H1 (cell line): ENCODE measurements around the gene DNER. TPM values are rescaled to one million over a fixed set of nuclear protein-coding genes. Genes with fewer than 3 reads are reported as not detected.

Experiments used
- CTCF ChIA-PET: fragments of 300-600 bp; sonication (Branson Sonifier 250); formaldehyde crosslinking; loops from one replicate; lab custom pipeline; 2021; ENCODE audit not compliant: partially characterized antibody; lab: Charles Lee
- POLR2A ChIA-PET: fragments of 300-600 bp; sonication (Branson Sonifier 250); formaldehyde crosslinking; loops from one replicate; lab custom pipeline; 2021; ENCODE audit warnings: inconsistent platforms; ENCODE audit not compliant: partially characterized antibody; lab: Charles Lee
- DNase-seq, 2 experiments: peaks; one replicate each; pipeline versions ENCODE4 v3.0.0 to v3.0.0-alpha.2; 2010 to 2022; ENCODE audit warnings: low spot score in 2 of 2, low read depth in 1 of 2, mixed read lengths in 1 of 2
- FAIRE-seq: peaks from 2 replicates; lab custom pipeline; 2011; peaks lifted over from hg19 to GRCh38; lab: Jason Lieb, UNC
- H2AFZ ChIP-seq: 2 replicates; pipeline ENCODE4 v1.8.1; 2012; ENCODE audit warnings: low read length, inconsistent platforms
- H2AK5ac ChIP-seq: 2 replicates; pipeline ENCODE4 v1.6.1; 2013; ENCODE audit warnings: low read depth, low read length
- H2BK120ac ChIP-seq: replicated peaks from 2 replicates; pipeline ENCODE3; 2013; ENCODE audit warnings: low read depth, low read length, inconsistent platforms
- H2BK12ac ChIP-seq: 2 replicates; pipeline ENCODE4 v1.6.1; 2013; ENCODE audit warnings: low read depth, low read length
- H2BK15ac ChIP-seq: 2 replicates; pipeline ENCODE4 v1.6.1; 2013; ENCODE audit warnings: low read length
- H2BK20ac ChIP-seq: 2 replicates; pipeline ENCODE4 v1.6.1; 2013; ENCODE audit warnings: low read length
- H2BK5ac ChIP-seq: 2 replicates; pipeline ENCODE4 v1.6.1; 2013; ENCODE audit warnings: low read depth, low read length
- H3K14ac ChIP-seq: 2 replicates; pipeline ENCODE4 v1.6.1; 2013; ENCODE audit warnings: inconsistent platforms; ENCODE audit not compliant: insufficient read length
- H3K18ac ChIP-seq: 2 replicates; pipeline ENCODE4 v1.6.1; 2013; ENCODE audit warnings: low read length; ENCODE audit errors: extremely low read depth
- H3K23ac ChIP-seq: 2 replicates; pipeline ENCODE4 v1.6.1; 2013; ENCODE audit warnings: inconsistent platforms; ENCODE audit not compliant: insufficient read length
- H3K23me2 ChIP-seq: 2 replicates; pipeline ENCODE4 v1.6.1; 2013; ENCODE audit warnings: low read depth, low read length
- H3K27ac ChIP-seq: 2 replicates; pipeline ENCODE4 v1.6.1; 2011; ENCODE audit warnings: low read depth, low read length, inconsistent platforms
- H3K27me3 ChIP-seq, 4 experiments: replicated peaks in 1 of 4; 1 replicate in 1 of 4; 2 replicates in 3 of 4; pipeline versions ENCODE4 v1.6.1 to v1.8.1; 2011 to 2013; ENCODE audit warnings: low read length in 3 of 4, mild to moderate bottlenecking in 3 of 4, inconsistent platforms in 2 of 4, mixed read lengths in 2 of 4, moderate library complexity in 1 of 4; ENCODE audit not compliant: control insufficient read depth in 3 of 4, insufficient read depth in 3 of 4; ENCODE audit errors: extremely low read depth in 1 of 4
- H3K36me3 ChIP-seq, 4 experiments: 2 replicates each; pipeline versions ENCODE4 v1.6.1 to v1.8.1; 2011 to 2013; ENCODE audit warnings: mild to moderate bottlenecking in 4 of 4, low read length in 3 of 4, moderate library complexity in 2 of 4, control low read depth in 1 of 4, inconsistent platforms in 1 of 4; ENCODE audit not compliant: insufficient read depth in 4 of 4, control insufficient read depth in 2 of 4
- H3K4ac ChIP-seq: replicated peaks from 2 replicates; pipeline ENCODE3; 2013; ENCODE audit warnings: low read length, low read depth, mixed read lengths, inconsistent platforms; ENCODE audit not compliant: insufficient read length
- H3K4me1 ChIP-seq, 4 experiments: replicated peaks in 1 of 4; 1 replicate in 1 of 4; 2 replicates in 3 of 4; pipeline versions ENCODE4 v1.6.1 to v1.8.1; 2011 to 2013; ENCODE audit warnings: low read length in 3 of 4, inconsistent platforms in 2 of 4, mixed read lengths in 1 of 4; ENCODE audit not compliant: insufficient read depth in 4 of 4, control insufficient read depth in 3 of 4
- H3K4me2 ChIP-seq, 2 experiments: 2 replicates each; pipeline versions ENCODE4 v1.6.1 to v1.8.1; 2011 to 2013; ENCODE audit warnings: low read depth in 2 of 2, low read length in 2 of 2, control low read depth in 1 of 2, inconsistent platforms in 1 of 2, mild to moderate bottlenecking in 1 of 2; ENCODE audit not compliant: insufficient read depth in 1 of 2
- H3K4me3 ChIP-seq, 4 experiments: fragments of 200-600, 300-600 bp in 1 of 4; sonication (generic), shearing (Covaris generic), sonication (Bioruptor Twin) in 1 of 4; 2 replicates each; pipeline versions ENCODE4 v1.5.1 to v1.8.1; 2011 to 2016; ENCODE audit warnings: low read length in 4 of 4, low read depth in 3 of 4, control low read depth in 2 of 4, inconsistent platforms in 2 of 4, mild to moderate bottlenecking in 2 of 4, mixed read lengths in 1 of 4, moderate library complexity in 1 of 4; ENCODE audit not compliant: insufficient read depth in 2 of 4; ENCODE audit errors: extremely low read depth in 1 of 4
- H3K56ac ChIP-seq: replicated peaks from 2 replicates; pipeline ENCODE3; 2013; ENCODE audit warnings: low read depth, mild to moderate bottlenecking, mixed read lengths, low read length, inconsistent platforms; ENCODE audit not compliant: insufficient read length
- H3K79me1 ChIP-seq: 2 replicates; pipeline ENCODE4 v1.6.1; 2013; ENCODE audit warnings: low read depth, low read length, control low read depth
- H3K79me2 ChIP-seq, 2 experiments: 2 replicates each; pipeline versions ENCODE4 v1.6.1 to v1.8.1; 2012 to 2013; ENCODE audit warnings: low read length in 2 of 2, mild to moderate bottlenecking in 2 of 2, inconsistent platforms in 1 of 2; ENCODE audit not compliant: insufficient read depth in 2 of 2, control insufficient read depth in 1 of 2
- H3K9ac ChIP-seq, 4 experiments: replicated peaks in 1 of 4; 1 replicate in 1 of 4; 2 replicates in 3 of 4; pipeline versions ENCODE4 v1.6.1 to v1.8.1; 2011 to 2013; ENCODE audit warnings: low read depth in 3 of 4, low read length in 3 of 4, control low read depth in 2 of 4, mild to moderate bottlenecking in 2 of 4, moderate library complexity in 2 of 4, inconsistent platforms in 1 of 4; ENCODE audit errors: extremely low read depth in 1 of 4
- H3K9me3 ChIP-seq, 2 experiments: 2 replicates each; pipeline versions ENCODE4 v1.6.1 to v1.8.1; 2012 to 2013; ENCODE audit warnings: mild to moderate bottlenecking in 2 of 2, moderate library complexity in 2 of 2, control low read depth in 1 of 2, inconsistent platforms in 1 of 2, low read depth in 1 of 2, low read length in 1 of 2, mixed read lengths in 1 of 2; ENCODE audit not compliant: insufficient read depth in 2 of 2
- H4K20me1 ChIP-seq, 2 experiments: replicated peaks in 1 of 2; 2 replicates each; pipeline versions ENCODE3 to v1.8.1; 2011 to 2013; ENCODE audit warnings: inconsistent platforms in 2 of 2, low read length in 2 of 2, mild to moderate bottlenecking in 1 of 2; ENCODE audit not compliant: insufficient read depth in 2 of 2, control insufficient read depth in 1 of 2
- H4K5ac ChIP-seq: 2 replicates; pipeline ENCODE4 v1.6.1; 2013; ENCODE audit warnings: low read length, low read depth, mixed read lengths, inconsistent platforms; ENCODE audit not compliant: insufficient read length
- H4K8ac ChIP-seq: 2 replicates; pipeline ENCODE4 v1.8.0; 2013; ENCODE audit warnings: mild to moderate bottlenecking, moderate library complexity, low read length, inconsistent platforms; ENCODE audit not compliant: insufficient read depth; ENCODE audit errors: extremely low read depth
- H4K91ac ChIP-seq: replicated peaks from 2 replicates; pipeline ENCODE3; 2013; ENCODE audit warnings: low read length, mixed read lengths, inconsistent platforms; ENCODE audit not compliant: insufficient read length
- GTF2F1 ChIP-seq: IDR thresholded peaks from 2 replicates; pipeline ENCODE4 v1.6.1; 2012; ENCODE audit warnings: low read depth, low read length, improper control_type of control experiment, borderline replicate concordance
- HDAC2 ChIP-seq, 2 experiments: fragments of 300-600 bp in 1 of 2; sonication (generic) in 1 of 2; IDR thresholded peaks; 2 replicates each; pipeline ENCODE4 v1.6.1; 2011 to 2012; ENCODE audit warnings: low read depth in 2 of 2, low read length in 2 of 2, mild to moderate bottlenecking in 2 of 2, moderate library complexity in 2 of 2, borderline replicate concordance in 1 of 2, inconsistent platforms in 1 of 2
- HDAC6 ChIP-seq: IDR thresholded peaks from one replicate; pipeline ENCODE4 v1.7.1; 2012; ENCODE audit warnings: low read depth, mild to moderate bottlenecking, inconsistent platforms, low read length, moderate library complexity
- NRF1 ChIP-seq: IDR thresholded peaks from 2 replicates; pipeline ENCODE4 v1.6.1; 2011; ENCODE audit warnings: mild to moderate bottlenecking, low read depth, low read length, improper control_type of control experiment
- POLR2A ChIP-seq, 2 experiments: IDR thresholded peaks; 1 replicate in 1 of 2; 2 replicates in 1 of 2; pipeline ENCODE4 v1.6.1; 2011; ENCODE audit warnings: low read depth in 2 of 2, low read length in 2 of 2, mild to moderate bottlenecking in 2 of 2; ENCODE audit errors: control extremely low read depth in 1 of 2
- RAD21 ChIP-seq, 2 experiments: IDR thresholded peaks in 1 of 2; conservative IDR thresholded peaks in 1 of 2; 2 replicates each; pipeline ENCODE4 v1.6.1; 2011; ENCODE audit warnings: low read depth in 2 of 2, low read length in 2 of 2, improper control_type of control experiment in 1 of 2, inconsistent platforms in 1 of 2, mild to moderate bottlenecking in 1 of 2, moderate library complexity in 1 of 2
- SIN3A ChIP-seq, 2 experiments: IDR thresholded peaks in 1 of 2; conservative IDR thresholded peaks in 1 of 2; 2 replicates each; pipeline ENCODE4 v1.6.1; 2011 to 2012; ENCODE audit warnings: low read length in 2 of 2, improper control_type of control experiment in 1 of 2, low read depth in 1 of 2, mild to moderate bottlenecking in 1 of 2
- SIX5 ChIP-seq: IDR thresholded peaks from 2 replicates; pipeline ENCODE4 v1.6.1; 2011; ENCODE audit warnings: mild to moderate bottlenecking, low read depth, low read length
- TEAD4 ChIP-seq: IDR thresholded peaks from 2 replicates; pipeline ENCODE4 v1.6.1; 2012; ENCODE audit warnings: low read depth, low read length, inconsistent platforms, mixed read lengths
- WGBS, 2 experiments: shearing (Covaris generic) in 1 of 2; methylation state at CpG; one replicate each; pipeline versions ENCODE4 v1.1.6 to v1.1.7; 2013 to 2015; ENCODE audit warnings: low lambda C conversion rate in 2 of 2, mixed read lengths in 2 of 2, inconsistent platforms in 1 of 2, low coverage in 1 of 2, missing lambda C conversion rate in 1 of 2; ENCODE audit not compliant: insufficient replicate concordance in 2 of 2, insufficient coverage in 1 of 2, insufficient read length in 1 of 2; ENCODE audit errors: extremely low coverage in 1 of 2, missing lambda C conversion rate in 1 of 2; 5-methylcytosine and 5-hydroxymethylcytosine counted together
- polyA plus RNA-seq, 7 experiments: library from polyadenylated mRNA; depleted of rRNA in 3 of 7; stranded (reverse) in 5 of 7; unstranded in 2 of 7; fragments of >200 nt in 5 of 7; fragments of 200-250 nt in 2 of 7; gene quantifications; 1 replicate in 5 of 7; 2 replicates in 1 of 7; 4 replicates in 1 of 7; pipeline versions ENCODE4 v1.2.1 to v1.2.3, GENCODE V29; 2011 to 2013; ENCODE audit warnings: missing spikeins in 2 of 7, mixed read lengths in 2 of 7
- total RNA-seq: library from RNA; stranded (reverse); fragmentation: NEBNext Ultra II Directional; extraction: Animal tissue kit (Norgen Biotek cat#: 25700); gene quantifications from 2 replicates; pipeline ENCODE4 v1.2.1, GENCODE V29; 2021

DNER gene
- total and polyA plus RNA-seq, 2 of the 8 experiments (the other 6 are each of a cell fraction or from before 2014, with no cell fraction given): 6.8 to 16.3 TPM

DNA sequence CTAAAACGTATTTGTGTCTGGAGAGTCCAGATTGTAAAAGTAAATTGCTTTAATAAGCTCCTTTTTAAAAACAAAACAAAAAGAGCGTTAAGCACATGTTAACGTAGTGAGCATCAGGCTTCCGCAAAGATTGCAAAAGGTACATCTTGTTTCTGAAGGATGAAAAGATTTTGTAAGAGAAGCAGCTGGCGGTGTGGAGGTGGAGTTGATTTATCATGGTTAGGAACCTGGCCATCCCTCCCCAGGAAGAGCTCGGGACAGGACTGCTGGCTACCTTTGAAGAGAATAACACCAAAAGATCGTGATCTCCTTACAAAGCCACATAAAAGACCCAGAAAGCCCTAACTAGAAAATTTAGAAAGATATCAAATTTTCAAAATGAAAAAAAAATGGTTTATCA is 132.2 kb downstream of the DNER start:
- Histone ChIP-seq H2BK5ac (no peak overlapping the region), H4K8ac (no peak overlapping the region), H4K20me1 (no peaks in the 10 kb centered on the region), H3K56ac (no peak overlapping the region), H2AK5ac (no peak overlapping the region), H3K4me3 (no peak overlapping the region), H3K9me3 (no peaks in the 10 kb centered on the region), H2BK120ac (no peak overlapping the region), H2BK15ac (no peak overlapping the region), H3K23me2 (no peaks in the 10 kb centered on the region), H3K79me2 (no peaks in the 10 kb centered on the region), H3K27ac (no peak overlapping the region), H3K27me3 (no peaks in the 10 kb centered on the region), H2BK20ac (no peak overlapping the region), H3K23ac (no peak overlapping the region), H3K9ac (no peak overlapping the region), H4K5ac (no peak overlapping the region), H3K4ac (no peak overlapping the region), H3K4me2 (no peak overlapping the region), H3K79me1 (no peaks in the 10 kb centered on the region), H3K18ac (no peak overlapping the region), H2AFZ (no peak overlapping the region), H2BK12ac (no peak overlapping the region), H3K14ac (no peak overlapping the region), H3K36me3 (no peaks in the 10 kb centered on the region), H3K4me1 (peaks cover 0 to 5% (median 3%) of the 10 kb centered on the region in 4 experiments; a peak in 2 of 7 replicates), H4K91ac (no peak overlapping the region)
- no peak for DNase-seq
- CTCF ChIA-PET: interaction anchor here (0.9 to 2.5 kb wide), 6 partner anchors 125 to 893 kb away, joined by 3 to 9 read pairs (median 4); no protein-coding TSS in a partner anchor
- TF ChIP-seq GTF2F1: no peak
- TF ChIP-seq TEAD4: no peak
- no peak for TF ChIP-seq RAD21 (IDR thresholded peaks at IDR 0.05 in 1 of 2, conservative IDR thresholded peaks at IDR 0.05 in 1 of 2; ENCODE audit: low read depth in 2 of 2, low read length in 2 of 2)
- TF ChIP-seq SIN3A (conservative IDR thresholded peaks at IDR 0.05 in 1 of 2, IDR thresholded peaks at IDR 0.05 in 1 of 2; ENCODE audit: low read depth in 1 of 2, low read length in 2 of 2): no peak
- no peak for TF ChIP-seq HDAC2 (IDR thresholded peaks at IDR 0.05; ENCODE audit: borderline replicate concordance in 1 of 2, low read depth in 2 of 2, low read length in 2 of 2)
- TF ChIP-seq HDAC6: no peak
- no peak for TF ChIP-seq NRF1
- no peak for TF ChIP-seq POLR2A (IDR thresholded peaks at IDR 0.05; ENCODE audit: control extremely low read depth in 1 of 2, low read depth in 2 of 2, low read length in 2 of 2)
- TF ChIP-seq SIX5: no peak
- no peak for FAIRE-seq
- POLR2A ChIA-PET: no interaction called here
- 87% methylated on average over 7 of the region's 7 CpGs; no CpG with 5 or more reads in 1 of the 2 experiments for WGBS, 2 experiments
